Measurements from ENCODE around the gene TOMM20. TPM values are rescaled to one million over a fixed set of nuclear protein-coding genes. Genes with fewer than 3 reads are reported as not detected.
A peak's percentile ranks its signal among the peaks of the same experiment; 100 is the strongest.
"Not testable (repeated sequence)": the region's sequence is repeated elsewhere in the genome, so short reads cannot be mapped to it uniquely, and the experiment has no call there.

The TOMM20 gene
- total RNA-seq, 1 experiment from 2014 or later: 184 TPM

- H4K20me1 ChIP-seq (ENCODE audit: insufficient read depth): no peaks in the 10 kb centered on the region
- H3K4me1 ChIP-seq (ENCODE audit: control insufficient read depth in 1 of 2, insufficient read depth in 2 of 2, low read length in 2 of 2): peaks cover 0 to 8% of the 10 kb centered on the region in 2 experiments; a peak in 2 of 4 replicates
- ChIA-PET CTCF (interaction anchor here (0.6 to 1.4 kb wide), 2 partner anchors 9 to 594 kb away, joined by 3 to 10 read pairs; no protein-coding TSS in a partner anchor), POLR2A (no interaction called here), RAD21 (ENCODE audit: low non-redundant PET in 1 of 2, low total read pairs in 2 of 2, uncharacterized antibody in 2 of 2, unreplicated experiment in 2 of 2) (no interaction called here)
- no peaks in the 10 kb centered on the region for H3K9me3 ChIP-seq (ENCODE audit: control insufficient read depth in 1 of 2, insufficient read depth in 1 of 2, low read depth in 1 of 2, low read length in 2 of 2)
- H3K4me2 ChIP-seq (ENCODE audit: low read length): peak overlapping the region; percentile 40
- H3K79me2 ChIP-seq (ENCODE audit: insufficient read depth, low read length): no peaks in the 10 kb centered on the region
- H3K9me2 ChIP-seq (ENCODE audit: insufficient read depth): no peaks in the 10 kb centered on the region
- TF ChIP-seq ZFX (IDR thresholded peaks at IDR 0.05) (no peak), RAD21 (IDR thresholded peaks at IDR 0.05; ENCODE audit: low read depth) (peak; percentile 47; the same call in 1 of the 2 replicates), TCF7L2 (IDR thresholded peaks at IDR 0.05; ENCODE audit: borderline replicate concordance, extremely low read depth, insufficient read depth, insufficient read length) (no peak), POLR2A (IDR thresholded peaks at IDR 0.05; ENCODE audit: borderline replicate concordance, extremely low read depth, insufficient read depth, insufficient read length) (no peak)
- peak overlapping the region; percentile 86 for H2AFZ ChIP-seq (ENCODE audit: low read depth, low read length, poor library complexity, severe bottlenecking)
- H3K27ac ChIP-seq (ENCODE audit: low read depth, low read length): no peak overlapping the region
- no peak overlapping the region for H3K9ac ChIP-seq (ENCODE audit: low read length)
- no peak overlapping the region for H3K4me3 ChIP-seq (replicated peaks in 1 of 2; ENCODE audit: low read depth in 1 of 2, low read length in 2 of 2)
- DNase-seq (ENCODE audit: low read depth, low spot score) (no peak), ATAC-seq (peak; percentile 45)
- H3K27me3 ChIP-seq (ENCODE audit: insufficient read depth, low read length): no peaks in the 10 kb centered on the region
- H3K36me3 ChIP-seq (ENCODE audit: control insufficient read depth in 1 of 2, insufficient read depth in 2 of 2, low read length in 2 of 2): no peaks in the 10 kb centered on the region
- no TSS peak for BruUV-seq (replicated peaks)
- intact Hi-C loops (cut with micrococcal nuclease): no loop called here
Observed at GRCh38 chr1:235093013-235093695, 35.5 kb downstream of the TOMM20 start.

GRCh38 chr1:235092415-235092814 is 36.2 kb downstream of the TOMM20 start:
- H2AFZ ChIP-seq (ENCODE audit: low read depth, low read length, poor library complexity, severe bottlenecking); BruUV-seq (replicated peaks); H3K9me2 ChIP-seq (ENCODE audit: insufficient read depth); H3K27me3 ChIP-seq (ENCODE audit: insufficient read depth, low read length); H4K20me1 ChIP-seq (ENCODE audit: insufficient read depth); H3K4me3 ChIP-seq (replicated peaks in 1 of 2; ENCODE audit: low read depth in 1 of 2, low read length in 2 of 2); RAD21 ChIA-PET (ENCODE audit: low non-redundant PET in 1 of 2, low total read pairs in 2 of 2, uncharacterized antibody in 2 of 2, unreplicated experiment in 2 of 2); ATAC-seq; POLR2A ChIA-PET; DNase-seq (ENCODE audit: low read depth, low spot score); H3K9me3 ChIP-seq (ENCODE audit: control insufficient read depth in 1 of 2, insufficient read depth in 1 of 2, low read depth in 1 of 2, low read length in 2 of 2); H3K79me2 ChIP-seq (ENCODE audit: insufficient read depth, low read length); H3K4me2 ChIP-seq (ENCODE audit: low read length); intact Hi-C loops (cut with micrococcal nuclease); H3K36me3 ChIP-seq (ENCODE audit: control insufficient read depth in 1 of 2, insufficient read depth in 2 of 2, low read length in 2 of 2); H3K9ac ChIP-seq (ENCODE audit: low read length); CTCF ChIA-PET; H3K27ac ChIP-seq (ENCODE audit: low read depth, low read length); H3K4me1 ChIP-seq (ENCODE audit: control insufficient read depth in 1 of 2, insufficient read depth in 2 of 2, low read length in 2 of 2): not testable (repeated sequence)

- H3K4me2 ChIP-seq (ENCODE audit: low read length); H3K9ac ChIP-seq (ENCODE audit: low read length); intact Hi-C loops (cut with micrococcal nuclease); H2AFZ ChIP-seq (ENCODE audit: low read depth, low read length, poor library complexity, severe bottlenecking); H3K9me2 ChIP-seq (ENCODE audit: insufficient read depth); DNase-seq (ENCODE audit: low read depth, low spot score); H3K36me3 ChIP-seq (ENCODE audit: control insufficient read depth in 1 of 2, insufficient read depth in 2 of 2, low read length in 2 of 2); POLR2A ChIA-PET; RAD21 ChIA-PET (ENCODE audit: low non-redundant PET in 1 of 2, low total read pairs in 2 of 2, uncharacterized antibody in 2 of 2, unreplicated experiment in 2 of 2); H3K4me3 ChIP-seq (replicated peaks in 1 of 2; ENCODE audit: low read depth in 1 of 2, low read length in 2 of 2); H3K27me3 ChIP-seq (ENCODE audit: insufficient read depth, low read length); H3K79me2 ChIP-seq (ENCODE audit: insufficient read depth, low read length); H3K9me3 ChIP-seq (ENCODE audit: control insufficient read depth in 1 of 2, insufficient read depth in 1 of 2, low read depth in 1 of 2, low read length in 2 of 2); ATAC-seq; H4K20me1 ChIP-seq (ENCODE audit: insufficient read depth); H3K27ac ChIP-seq (ENCODE audit: low read depth, low read length); H3K4me1 ChIP-seq (ENCODE audit: control insufficient read depth in 1 of 2, insufficient read depth in 2 of 2, low read length in 2 of 2); BruUV-seq (replicated peaks); CTCF ChIA-PET: not testable (repeated sequence)
Observed at GRCh38 chr1:235092045-235092406, 36.6 kb downstream of the TOMM20 start.

GRCh38 chr1:235091319-235092044 is 37.2 kb downstream of the TOMM20 start:
- POLR2A ChIA-PET; BruUV-seq (replicated peaks); DNase-seq (ENCODE audit: low read depth, low spot score); ATAC-seq; H3K36me3 ChIP-seq (ENCODE audit: control insufficient read depth in 1 of 2, insufficient read depth in 2 of 2, low read length in 2 of 2); H3K9me3 ChIP-seq (ENCODE audit: control insufficient read depth in 1 of 2, insufficient read depth in 1 of 2, low read depth in 1 of 2, low read length in 2 of 2); H3K79me2 ChIP-seq (ENCODE audit: insufficient read depth, low read length); intact Hi-C loops (cut with micrococcal nuclease); H3K27me3 ChIP-seq (ENCODE audit: insufficient read depth, low read length); RAD21 ChIA-PET (ENCODE audit: low non-redundant PET in 1 of 2, low total read pairs in 2 of 2, uncharacterized antibody in 2 of 2, unreplicated experiment in 2 of 2); H2AFZ ChIP-seq (ENCODE audit: low read depth, low read length, poor library complexity, severe bottlenecking); H3K4me1 ChIP-seq (ENCODE audit: control insufficient read depth in 1 of 2, insufficient read depth in 2 of 2, low read length in 2 of 2); H3K9me2 ChIP-seq (ENCODE audit: insufficient read depth); H3K27ac ChIP-seq (ENCODE audit: low read depth, low read length); H3K4me3 ChIP-seq (replicated peaks in 1 of 2; ENCODE audit: low read depth in 1 of 2, low read length in 2 of 2); H3K9ac ChIP-seq (ENCODE audit: low read length); H3K4me2 ChIP-seq (ENCODE audit: low read length); H4K20me1 ChIP-seq (ENCODE audit: insufficient read depth): not testable (repeated sequence)
- CTCF ChIA-PET: interaction anchor here (1.0 kb wide), 1 partner anchor 592 kb away, joined by 3 read pairs; no protein-coding TSS in a partner anchor
